H1 (cell line): ENCODE results near the gene NBPF3. TPM values are rescaled to one million over a fixed set of nuclear protein-coding genes. Genes with fewer than 3 reads are reported as not detected.

Experiments used
- CTCF ChIA-PET: fragments of 300-600 bp; sonication (Branson Sonifier 250); formaldehyde crosslinking; loops from one replicate; lab custom pipeline; 2021; ENCODE audit not compliant: partially characterized antibody; lab: Charles Lee
- POLR2A ChIA-PET: fragments of 300-600 bp; sonication (Branson Sonifier 250); formaldehyde crosslinking; loops from one replicate; lab custom pipeline; 2021; ENCODE audit warnings: inconsistent platforms; ENCODE audit not compliant: partially characterized antibody; lab: Charles Lee
- DNase-seq, 2 experiments: peaks; one replicate each; pipeline versions ENCODE4 v3.0.0 to v3.0.0-alpha.2; 2010 to 2022; ENCODE audit warnings: low spot score in 2 of 2, low read depth in 1 of 2, mixed read lengths in 1 of 2
- FAIRE-seq: peaks from 2 replicates; lab custom pipeline; 2011; peaks lifted over from hg19 to GRCh38; lab: Jason Lieb, UNC
- H2AFZ ChIP-seq: 2 replicates; pipeline ENCODE4 v1.8.1; 2012; ENCODE audit warnings: low read length, inconsistent platforms
- H2AK5ac ChIP-seq: 2 replicates; pipeline ENCODE4 v1.6.1; 2013; ENCODE audit warnings: low read depth, low read length
- H2BK120ac ChIP-seq: replicated peaks from 2 replicates; pipeline ENCODE3; 2013; ENCODE audit warnings: low read depth, low read length, inconsistent platforms
- H2BK12ac ChIP-seq: 2 replicates; pipeline ENCODE4 v1.6.1; 2013; ENCODE audit warnings: low read depth, low read length
- H2BK15ac ChIP-seq: 2 replicates; pipeline ENCODE4 v1.6.1; 2013; ENCODE audit warnings: low read length
- H2BK20ac ChIP-seq: 2 replicates; pipeline ENCODE4 v1.6.1; 2013; ENCODE audit warnings: low read length
- H2BK5ac ChIP-seq: 2 replicates; pipeline ENCODE4 v1.6.1; 2013; ENCODE audit warnings: low read depth, low read length
- H3K14ac ChIP-seq: 2 replicates; pipeline ENCODE4 v1.6.1; 2013; ENCODE audit warnings: inconsistent platforms; ENCODE audit not compliant: insufficient read length
- H3K18ac ChIP-seq: 2 replicates; pipeline ENCODE4 v1.6.1; 2013; ENCODE audit warnings: low read length; ENCODE audit errors: extremely low read depth
- H3K23ac ChIP-seq: 2 replicates; pipeline ENCODE4 v1.6.1; 2013; ENCODE audit warnings: inconsistent platforms; ENCODE audit not compliant: insufficient read length
- H3K23me2 ChIP-seq: 2 replicates; pipeline ENCODE4 v1.6.1; 2013; ENCODE audit warnings: low read depth, low read length
- H3K27ac ChIP-seq: 2 replicates; pipeline ENCODE4 v1.6.1; 2011; ENCODE audit warnings: low read depth, low read length, inconsistent platforms
- H3K27me3 ChIP-seq, 4 experiments: replicated peaks in 1 of 4; 1 replicate in 1 of 4; 2 replicates in 3 of 4; pipeline versions ENCODE4 v1.6.1 to v1.8.1; 2011 to 2013; ENCODE audit warnings: low read length in 3 of 4, mild to moderate bottlenecking in 3 of 4, inconsistent platforms in 2 of 4, mixed read lengths in 2 of 4, moderate library complexity in 1 of 4; ENCODE audit not compliant: control insufficient read depth in 3 of 4, insufficient read depth in 3 of 4; ENCODE audit errors: extremely low read depth in 1 of 4
- H3K36me3 ChIP-seq, 4 experiments: 2 replicates each; pipeline versions ENCODE4 v1.6.1 to v1.8.1; 2011 to 2013; ENCODE audit warnings: mild to moderate bottlenecking in 4 of 4, low read length in 3 of 4, moderate library complexity in 2 of 4, control low read depth in 1 of 4, inconsistent platforms in 1 of 4; ENCODE audit not compliant: insufficient read depth in 4 of 4, control insufficient read depth in 2 of 4
- H3K4ac ChIP-seq: replicated peaks from 2 replicates; pipeline ENCODE3; 2013; ENCODE audit warnings: low read length, low read depth, mixed read lengths, inconsistent platforms; ENCODE audit not compliant: insufficient read length
- H3K4me1 ChIP-seq, 4 experiments: replicated peaks in 1 of 4; 1 replicate in 1 of 4; 2 replicates in 3 of 4; pipeline versions ENCODE4 v1.6.1 to v1.8.1; 2011 to 2013; ENCODE audit warnings: low read length in 3 of 4, inconsistent platforms in 2 of 4, mixed read lengths in 1 of 4; ENCODE audit not compliant: insufficient read depth in 4 of 4, control insufficient read depth in 3 of 4
- H3K4me2 ChIP-seq, 2 experiments: 2 replicates each; pipeline versions ENCODE4 v1.6.1 to v1.8.1; 2011 to 2013; ENCODE audit warnings: low read depth in 2 of 2, low read length in 2 of 2, control low read depth in 1 of 2, inconsistent platforms in 1 of 2, mild to moderate bottlenecking in 1 of 2; ENCODE audit not compliant: insufficient read depth in 1 of 2
- H3K4me3 ChIP-seq, 4 experiments: fragments of 200-600, 300-600 bp in 1 of 4; sonication (generic), shearing (Covaris generic), sonication (Bioruptor Twin) in 1 of 4; 2 replicates each; pipeline versions ENCODE4 v1.5.1 to v1.8.1; 2011 to 2016; ENCODE audit warnings: low read length in 4 of 4, low read depth in 3 of 4, control low read depth in 2 of 4, inconsistent platforms in 2 of 4, mild to moderate bottlenecking in 2 of 4, mixed read lengths in 1 of 4, moderate library complexity in 1 of 4; ENCODE audit not compliant: insufficient read depth in 2 of 4; ENCODE audit errors: extremely low read depth in 1 of 4
- H3K56ac ChIP-seq: replicated peaks from 2 replicates; pipeline ENCODE3; 2013; ENCODE audit warnings: low read depth, mild to moderate bottlenecking, mixed read lengths, low read length, inconsistent platforms; ENCODE audit not compliant: insufficient read length
- H3K79me1 ChIP-seq: 2 replicates; pipeline ENCODE4 v1.6.1; 2013; ENCODE audit warnings: low read depth, low read length, control low read depth
- H3K79me2 ChIP-seq, 2 experiments: 2 replicates each; pipeline versions ENCODE4 v1.6.1 to v1.8.1; 2012 to 2013; ENCODE audit warnings: low read length in 2 of 2, mild to moderate bottlenecking in 2 of 2, inconsistent platforms in 1 of 2; ENCODE audit not compliant: insufficient read depth in 2 of 2, control insufficient read depth in 1 of 2
- H3K9ac ChIP-seq, 4 experiments: replicated peaks in 1 of 4; 1 replicate in 1 of 4; 2 replicates in 3 of 4; pipeline versions ENCODE4 v1.6.1 to v1.8.1; 2011 to 2013; ENCODE audit warnings: low read depth in 3 of 4, low read length in 3 of 4, control low read depth in 2 of 4, mild to moderate bottlenecking in 2 of 4, moderate library complexity in 2 of 4, inconsistent platforms in 1 of 4; ENCODE audit errors: extremely low read depth in 1 of 4
- H3K9me3 ChIP-seq, 2 experiments: 2 replicates each; pipeline versions ENCODE4 v1.6.1 to v1.8.1; 2012 to 2013; ENCODE audit warnings: mild to moderate bottlenecking in 2 of 2, moderate library complexity in 2 of 2, control low read depth in 1 of 2, inconsistent platforms in 1 of 2, low read depth in 1 of 2, low read length in 1 of 2, mixed read lengths in 1 of 2; ENCODE audit not compliant: insufficient read depth in 2 of 2
- H4K20me1 ChIP-seq, 2 experiments: replicated peaks in 1 of 2; 2 replicates each; pipeline versions ENCODE3 to v1.8.1; 2011 to 2013; ENCODE audit warnings: inconsistent platforms in 2 of 2, low read length in 2 of 2, mild to moderate bottlenecking in 1 of 2; ENCODE audit not compliant: insufficient read depth in 2 of 2, control insufficient read depth in 1 of 2
- H4K5ac ChIP-seq: 2 replicates; pipeline ENCODE4 v1.6.1; 2013; ENCODE audit warnings: low read length, low read depth, mixed read lengths, inconsistent platforms; ENCODE audit not compliant: insufficient read length
- H4K8ac ChIP-seq: 2 replicates; pipeline ENCODE4 v1.8.0; 2013; ENCODE audit warnings: mild to moderate bottlenecking, moderate library complexity, low read length, inconsistent platforms; ENCODE audit not compliant: insufficient read depth; ENCODE audit errors: extremely low read depth
- H4K91ac ChIP-seq: replicated peaks from 2 replicates; pipeline ENCODE3; 2013; ENCODE audit warnings: low read length, mixed read lengths, inconsistent platforms; ENCODE audit not compliant: insufficient read length
- WGBS, 2 experiments: shearing (Covaris generic) in 1 of 2; methylation state at CpG; one replicate each; pipeline versions ENCODE4 v1.1.6 to v1.1.7; 2013 to 2015; ENCODE audit warnings: low lambda C conversion rate in 2 of 2, mixed read lengths in 2 of 2, inconsistent platforms in 1 of 2, low coverage in 1 of 2, missing lambda C conversion rate in 1 of 2; ENCODE audit not compliant: insufficient replicate concordance in 2 of 2, insufficient coverage in 1 of 2, insufficient read length in 1 of 2; ENCODE audit errors: extremely low coverage in 1 of 2, missing lambda C conversion rate in 1 of 2; 5-methylcytosine and 5-hydroxymethylcytosine counted together
- polyA plus RNA-seq, 7 experiments: library from polyadenylated mRNA; depleted of rRNA in 3 of 7; stranded (reverse) in 5 of 7; unstranded in 2 of 7; fragments of >200 nt in 5 of 7; fragments of 200-250 nt in 2 of 7; gene quantifications; 1 replicate in 5 of 7; 2 replicates in 1 of 7; 4 replicates in 1 of 7; pipeline versions ENCODE4 v1.2.1 to v1.2.3, GENCODE V29; 2011 to 2013; ENCODE audit warnings: missing spikeins in 2 of 7, mixed read lengths in 2 of 7
- total RNA-seq: library from RNA; stranded (reverse); fragmentation: NEBNext Ultra II Directional; extraction: Animal tissue kit (Norgen Biotek cat#: 25700); gene quantifications from 2 replicates; pipeline ENCODE4 v1.2.1, GENCODE V29; 2021

The NBPF3 gene
- total and polyA plus RNA-seq, 2 of the 8 experiments (the other 6 are each of a cell fraction or from before 2014, with no cell fraction given), result 3.8 to 4.3 TPM

DNA sequence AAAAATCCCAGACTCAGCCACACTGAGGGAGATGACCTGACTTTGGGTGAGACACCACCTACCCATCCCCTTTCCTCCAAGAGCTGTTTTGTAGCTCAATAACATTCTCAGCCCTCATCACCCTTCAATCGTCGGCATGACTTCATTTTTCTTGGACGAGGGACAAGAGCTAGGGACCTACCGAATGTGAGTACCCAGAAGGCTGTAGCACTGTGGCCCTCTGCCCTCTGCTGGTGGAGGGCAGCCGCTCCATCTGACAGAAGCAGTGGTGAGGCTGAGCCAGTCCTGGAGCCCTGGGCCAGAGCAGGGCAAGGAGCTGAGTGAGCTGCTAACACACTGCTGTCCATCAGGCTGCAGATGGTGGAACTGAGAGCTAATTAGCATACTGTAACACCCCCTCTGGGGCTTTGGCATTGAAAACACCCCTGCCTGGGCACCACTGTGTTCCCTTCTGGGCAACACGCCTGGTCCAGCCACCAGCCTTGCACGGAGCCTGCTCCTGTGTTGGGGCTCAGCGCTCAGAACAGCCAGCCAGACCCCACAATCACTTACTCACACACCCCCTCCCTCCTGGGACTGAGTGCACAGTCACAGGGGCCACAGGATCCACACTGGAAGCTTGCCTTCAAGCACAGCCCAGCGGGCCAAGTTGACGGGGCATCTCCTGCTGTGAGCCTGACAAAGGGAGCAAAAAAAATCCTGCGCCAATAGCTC is 51.0 kb downstream of the NBPF3 start:
- Histone ChIP-seq H2AK5ac (no peak overlapping the region), H4K20me1 (no peaks in the 10 kb centered on the region), H4K8ac (no peak overlapping the region; the same call in 1 of the 2 replicates), H3K79me1 (no peaks in the 10 kb centered on the region), H3K9ac (no peak overlapping the region), H4K91ac (peak overlapping the region; percentile 6), H3K4me1 (peaks cover 5 to 8% (median 7%) of the 10 kb centered on the region in 4 experiments; a peak in 5 of 7 replicates), H3K4me2 (peak overlapping the region in 1 of 2 experiments; percentile 51; a peak in 2 of 4 replicates), H3K9me3 (no peaks in the 10 kb centered on the region), H3K36me3 (no peaks in the 10 kb centered on the region), H2BK120ac (no peak overlapping the region), H2BK5ac (no peak overlapping the region), H2BK15ac (no peak overlapping the region), H3K23me2 (no peaks in the 10 kb centered on the region; the same call in 1 of the 2 replicates), H3K56ac (no peak overlapping the region), H3K79me2 (no peaks in the 10 kb centered on the region), H3K27me3 (no peaks in the 10 kb centered on the region), H3K4ac (no peak overlapping the region), H3K23ac (no peak overlapping the region), H2AFZ (peak overlapping the region; percentile 68; the same call in 1 of the 2 replicates), H4K5ac (no peak overlapping the region), H3K14ac (no peak overlapping the region), H3K27ac (no peak overlapping the region), H3K4me3 (peak overlapping the region in 1 of 4 experiments; percentile 29; a peak in 2 of 8 replicates), H3K18ac (no peak overlapping the region), H2BK20ac (no peak overlapping the region), H2BK12ac (no peak overlapping the region)
- ChIA-PET POLR2A (interaction anchor here (0.7 kb wide), 1 partner anchor 221 kb away, joined by 3 read pairs; no protein-coding TSS in a partner anchor), CTCF (interaction anchor here (0.6 to 5.7 kb wide), 31 partner anchors 9 to 259 kb away, joined by 3 to 72 read pairs (median 4); partner anchors contain the start of gene ALPL)
- WGBS, 2 experiments, result 48% methylated on average over 11 of the region's 11 CpGs; no CpG with 5 or more reads in 1 of the 2 experiments
- FAIRE-seq, result peak; percentile 86
- DNase-seq, result no peak
